Measurements from ENCODE around the gene WDR64.

The WDR64 gene

GRCh38 chr1:241652012-241652411, at the start of gene WDR64:
Gene WDR64 (plus strand): TSS chr1:241652281. CDS start chr1:241652485, 204 bp downstream.
- in situ Hi-C loops (cut with MboI; ENCODE audit: low sequenced_read_pairs, unreplicated experiment): no loop called here
- no peak for TF ChIP-seq CTCF (IDR thresholded peaks at IDR 0.05; ENCODE audit: borderline replicate concordance, control extremely low read depth, extremely low read depth, insufficient read depth, missing control alignments)
- no peak for DNase-seq (ENCODE audit: low spot score)

- no peak for DNase-seq (ENCODE audit: low spot score)
- in situ Hi-C loops (cut with MboI; ENCODE audit: low sequenced_read_pairs, unreplicated experiment): no loop called here
- TF ChIP-seq CTCF (IDR thresholded peaks at IDR 0.05; ENCODE audit: borderline replicate concordance, control extremely low read depth, extremely low read depth, insufficient read depth, missing control alignments): no peak
Observed at GRCh38 chr1:241603731-241604245, 48.3 kb upstream of the WDR64 start.

- TF ChIP-seq CTCF (IDR thresholded peaks at IDR 0.05; ENCODE audit: borderline replicate concordance, control extremely low read depth, extremely low read depth, insufficient read depth, missing control alignments): no peak
- in situ Hi-C loops (cut with MboI; ENCODE audit: low sequenced_read_pairs, unreplicated experiment): no loop called here
- DNase-seq (ENCODE audit: low spot score): no peak
Observed at GRCh38 chr1:241605146-241605805, 46.8 kb upstream of the WDR64 start.

- in situ Hi-C loops (cut with MboI; ENCODE audit: low sequenced_read_pairs, unreplicated experiment): no loop called here
- no peak for DNase-seq (ENCODE audit: low spot score)
- TF ChIP-seq CTCF (IDR thresholded peaks at IDR 0.05; ENCODE audit: borderline replicate concordance, control extremely low read depth, extremely low read depth, insufficient read depth, missing control alignments): no peak
Observed at GRCh38 chr1:241606544-241606943, 45.5 kb upstream of the WDR64 start.

- no peak for TF ChIP-seq CTCF (IDR thresholded peaks at IDR 0.05; ENCODE audit: borderline replicate concordance, control extremely low read depth, extremely low read depth, insufficient read depth, missing control alignments)
- in situ Hi-C loops (cut with MboI; ENCODE audit: low sequenced_read_pairs, unreplicated experiment): no loop called here
- DNase-seq (ENCODE audit: low spot score): no peak
Observed at GRCh38 chr1:241607497-241607896, 44.6 kb upstream of the WDR64 start.

- TF ChIP-seq CTCF (IDR thresholded peaks at IDR 0.05; ENCODE audit: borderline replicate concordance, control extremely low read depth, extremely low read depth, insufficient read depth, missing control alignments): no peak
- no peak for DNase-seq (ENCODE audit: low spot score)
- in situ Hi-C loops (cut with MboI; ENCODE audit: low sequenced_read_pairs, unreplicated experiment): no loop called here
Observed at GRCh38 chr1:241608379-241609033, 43.6 kb upstream of the WDR64 start.

All from GM13976 (cell line).